CD8-positive, alpha-beta memory T cell (primary cell): ENCODE measurements around the gene CD82. TPM values are rescaled to one million over a fixed set of nuclear protein-coding genes. Genes with fewer than 3 reads are reported as not detected.

Source experiments
- CTCF ChIA-PET: fragments of 350-600 bp; sonication (Branson Sonifier 250); formaldehyde crosslinking; loops from one replicate; lab custom pipeline; 2021; ENCODE audit warnings: antibody characterized with exemption; lab: Charles Lee
- POLR2A ChIA-PET: fragments of 350-600 bp; sonication (Branson Sonifier 250); formaldehyde crosslinking; loops from one replicate; lab custom pipeline; 2021; ENCODE audit warnings: antibody characterized with exemption; lab: Charles Lee
- DNase-seq, 5 donors: peaks; one replicate each; pipeline versions ENCODE4 v3.0.0 to v3.0.0-alpha.2; 2020 to 2022; ENCODE audit warnings: mixed read lengths in 1 of 5
- H3K27ac ChIP-seq: one replicate; pipeline ENCODE4 v1.7.0; 2013; ENCODE audit warnings: low read depth, mild to moderate bottlenecking, low read length, moderate library complexity
- H3K27me3 ChIP-seq: 2 replicates; pipeline ENCODE4 v1.7.0; 2013; ENCODE audit warnings: low read length, mild to moderate bottlenecking; ENCODE audit not compliant: insufficient read depth, poor library complexity, severe bottlenecking
- H3K36me3 ChIP-seq: 2 replicates; pipeline ENCODE4 v1.7.0; 2013; ENCODE audit warnings: mild to moderate bottlenecking, low read length, moderate library complexity; ENCODE audit not compliant: insufficient read depth
- H3K4me1 ChIP-seq: 2 replicates; pipeline ENCODE4 v1.7.0; 2013; ENCODE audit warnings: mild to moderate bottlenecking, low read length, moderate library complexity; ENCODE audit not compliant: insufficient read depth
- H3K4me3 ChIP-seq: 2 replicates; pipeline ENCODE4 v1.7.0; 2013; ENCODE audit warnings: mild to moderate bottlenecking, low read length
- H3K9me3 ChIP-seq: 2 replicates; pipeline ENCODE4 v1.7.0; 2013; ENCODE audit warnings: mild to moderate bottlenecking, low read length
- H3K27ac Mint-ChIP-seq, 8 donors: one replicate each; pipeline ENCODE4 v1.8.0; 2020 to 2021; ENCODE audit warnings: mixed read lengths in 8 of 8, mild to moderate bottlenecking in 6 of 8, inconsistent platforms in 3 of 8, moderate library complexity in 3 of 8
- H3K27me3 Mint-ChIP-seq, 2 donors: one replicate each; pipeline ENCODE4 v1.8.0; 2020 to 2021; ENCODE audit warnings: mixed read lengths in 2 of 2, mild to moderate bottlenecking in 1 of 2, moderate library complexity in 1 of 2
- H3K36me3 Mint-ChIP-seq, 3 donors: one replicate each; pipeline ENCODE4 v1.8.0; 2020 to 2021; ENCODE audit warnings: mixed read lengths in 3 of 3, inconsistent platforms in 1 of 3, mild to moderate bottlenecking in 1 of 3
- H3K4me1 Mint-ChIP-seq, 3 donors: one replicate each; pipeline ENCODE4 v1.8.0; 2020 to 2021; ENCODE audit warnings: mixed read lengths in 3 of 3, inconsistent platforms in 1 of 3, mild to moderate bottlenecking in 1 of 3
- H3K4me3 Mint-ChIP-seq, 7 donors: one replicate each; pipeline ENCODE4 v1.8.0; 2020 to 2021; ENCODE audit warnings: mixed read lengths in 7 of 7, mild to moderate bottlenecking in 6 of 7, moderate library complexity in 4 of 7, inconsistent platforms in 2 of 7
- H3K9me3 Mint-ChIP-seq, 5 donors: one replicate each; pipeline ENCODE4 v1.8.0; 2020 to 2022; ENCODE audit warnings: mixed read lengths in 5 of 5, mild to moderate bottlenecking in 3 of 5, moderate library complexity in 2 of 5, inconsistent platforms in 1 of 5
- polyA plus RNA-seq: library from polyadenylated mRNA; unstranded; fragments of 300-500 nt; fragmentation: Illumina TruSeq; gene quantifications from one replicate; pipeline ENCODE4 v1.2.3, GENCODE V29; 2021
- total RNA-seq, 2 experiments: library from RNA; stranded (reverse); gene quantifications; one replicate each; pipeline ENCODE4 v1.2.3, GENCODE V29; 2021

CD82 gene
- total and polyA plus RNA-seq, 3 experiments from 2014 or later, result 131 to 388 (median 356) TPM

GRCh38 chr11:44593251-44593650 is 27.8 kb downstream of the CD82 start:
- Mint-ChIP-seq H3K36me3 (peaks cover 0 to 25% (median 11%) of the 10 kb centered on the region in 3 donors), H3K4me3 (no peak overlapping the region), H3K4me1 (peaks cover 36 to 71% (median 58%) of the 10 kb centered on the region in 3 donors), H3K27me3 (no peaks in the 10 kb centered on the region), H3K9me3 (no peaks in the 10 kb centered on the region), H3K27ac (peak overlapping the region in 6 of 8 donors; percentile 63 to 87 (median 67))
- Histone ChIP-seq H3K4me1 (peaks cover 46% of the 10 kb centered on the region), H3K4me3 (no peak overlapping the region), H3K27me3 (no peaks in the 10 kb centered on the region), H3K36me3 (no peaks in the 10 kb centered on the region), H3K9me3 (no peaks in the 10 kb centered on the region), H3K27ac (no peak overlapping the region)
- DNase-seq, result no peak
- CTCF ChIA-PET, result interaction anchor here (0.6 to 1.3 kb wide), 5 partner anchors 10 to 24 kb away, joined by 3 read pairs; no protein-coding TSS in a partner anchor
- POLR2A ChIA-PET, result no interaction called here

- Histone ChIP-seq H3K4me3 (no peak overlapping the region), H3K27ac (no peak overlapping the region), H3K9me3 (no peaks in the 10 kb centered on the region), H3K36me3 (no peaks in the 10 kb centered on the region), H3K4me1 (peaks cover 46% of the 10 kb centered on the region), H3K27me3 (no peaks in the 10 kb centered on the region)
- no peak for DNase-seq
- H3K36me3 Mint-ChIP-seq, result peaks cover 0 to 19% (median 3%) of the 10 kb centered on the region in 3 donors
- H3K4me3 Mint-ChIP-seq, result peak overlapping the region in 1 of 7 donors; percentile 80
- ChIA-PET POLR2A (interaction anchor here (3.2 kb wide), 1 partner anchor 16 kb away, joined by 12 read pairs; no protein-coding TSS in a partner anchor), CTCF (interaction anchor here (2.2 to 3.0 kb wide), 2 partner anchors 16 to 30 kb away, joined by 12 to 15 read pairs; partner anchors contain the start of gene CD82)
- peaks cover 40 to 74% (median 62%) of the 10 kb centered on the region in 3 donors for H3K4me1 Mint-ChIP-seq
- peak overlapping the region in 7 of 8 donors; percentile 60 to 96 (median 84) for H3K27ac Mint-ChIP-seq
- no peaks in the 10 kb centered on the region for H3K9me3 Mint-ChIP-seq
- H3K27me3 Mint-ChIP-seq, result no peaks in the 10 kb centered on the region
These were observed 29.5 kb downstream of the CD82 start for GRCh38 chr11:44595006-44595405.

- Mint-ChIP-seq H3K27ac (peak overlapping the region; percentile 92 to 98 (median 94)), H3K27me3 (no peaks in the 10 kb centered on the region), H3K9me3 (no peaks in the 10 kb centered on the region), H3K36me3 (peaks cover 0 to 22% (median 2%) of the 10 kb centered on the region in 3 donors), H3K4me1 (peaks cover 40 to 75% (median 60%) of the 10 kb centered on the region in 3 donors), H3K4me3 (peak overlapping the region in 4 of 7 donors; percentile 57 to 84 (median 78))
- peak overlapping the region; percentile 47 for H3K27ac ChIP-seq
- no peaks in the 10 kb centered on the region for H3K9me3 ChIP-seq
- H3K27me3 ChIP-seq, result no peaks in the 10 kb centered on the region
- peaks cover 41% of the 10 kb centered on the region for H3K4me1 ChIP-seq
- H3K4me3 ChIP-seq, result no peak overlapping the region
- H3K36me3 ChIP-seq, result no peaks in the 10 kb centered on the region
- DNase-seq, result no peak
- ChIA-PET CTCF (interaction anchor here (0.9 to 3.0 kb wide), 8 partner anchors 11 to 130 kb away, joined by 3 to 15 read pairs (median 6); partner anchors contain the start of gene CD82), POLR2A (interaction anchor here (0.9 to 3.2 kb wide), 2 partner anchors 11 to 15 kb away, joined by 3 to 12 read pairs; no protein-coding TSS in a partner anchor)
These were observed 30.5 kb downstream of the CD82 start for GRCh38 chr11:44595964-44596381.

- Histone ChIP-seq H3K4me3 (peak overlapping the region; percentile 39), H3K27me3 (no peaks in the 10 kb centered on the region), H3K36me3 (no peaks in the 10 kb centered on the region), H3K9me3 (no peaks in the 10 kb centered on the region), H3K4me1 (peaks cover 40% of the 10 kb centered on the region), H3K27ac (peak overlapping the region; percentile 47)
- Mint-ChIP-seq H3K27me3 (no peaks in the 10 kb centered on the region), H3K4me1 (peaks cover 39 to 69% (median 54%) of the 10 kb centered on the region in 3 donors), H3K4me3 (peak overlapping the region; percentile 68 to 84 (median 78)), H3K9me3 (no peaks in the 10 kb centered on the region), H3K27ac (peak overlapping the region; percentile 93 to 99 (median 94)), H3K36me3 (peaks cover 0 to 17% (median 2%) of the 10 kb centered on the region in 3 donors)
- ChIA-PET POLR2A (interaction anchor here (0.9 to 3.2 kb wide), 2 partner anchors 10 to 14 kb away, joined by 3 to 12 read pairs; no protein-coding TSS in a partner anchor), CTCF (interaction anchor here (0.9 to 3.0 kb wide), 8 partner anchors 11 to 129 kb away, joined by 3 to 15 read pairs (median 6); partner anchors contain the start of gene CD82)
- DNase-seq, result peak; percentile 40 to 77 (median 63)
These were observed 31.2 kb downstream of the CD82 start for GRCh38 chr11:44596525-44597276.

- H3K9me3 Mint-ChIP-seq, result no peaks in the 10 kb centered on the region
- peaks cover 40% of the 10 kb centered on the region for H3K4me1 ChIP-seq
- peak overlapping the region; percentile 93 to 99 (median 94) for H3K27ac Mint-ChIP-seq
- no peaks in the 10 kb centered on the region for H3K36me3 ChIP-seq
- H3K27me3 ChIP-seq, result no peaks in the 10 kb centered on the region
- no peak overlapping the region for H3K27ac ChIP-seq
- DNase-seq, result no peak
- ChIA-PET CTCF (interaction anchor here (1.4 to 3.0 kb wide), 3 partner anchors 18 to 40 kb away, joined by 4 to 12 read pairs (median 10); partner anchors contain the start of gene CD82), POLR2A (interaction anchor here (3.2 kb wide), 1 partner anchor 14 kb away, joined by 12 read pairs; no protein-coding TSS in a partner anchor)
- H3K4me1 Mint-ChIP-seq, result peaks cover 37 to 69% (median 53%) of the 10 kb centered on the region in 3 donors
- peaks cover 0 to 14% (median 2%) of the 10 kb centered on the region in 3 donors for H3K36me3 Mint-ChIP-seq
- H3K4me3 ChIP-seq, result peak overlapping the region; percentile 39
- H3K9me3 ChIP-seq, result no peaks in the 10 kb centered on the region
- H3K4me3 Mint-ChIP-seq, result peak overlapping the region in 6 of 7 donors; percentile 75 to 84 (median 78)
- H3K27me3 Mint-ChIP-seq, result no peaks in the 10 kb centered on the region
These were observed 32.0 kb downstream of the CD82 start for GRCh38 chr11:44597358-44598012.

- H3K4me3 ChIP-seq, result no peak overlapping the region
- no peaks in the 10 kb centered on the region for H3K9me3 ChIP-seq
- CTCF ChIA-PET, result interaction anchor here (0.9 to 2.0 kb wide), 4 partner anchors 13 to 312 kb away, joined by 3 to 8 read pairs (median 4); no protein-coding TSS in a partner anchor
- peaks cover 0 to 15% (median 3%) of the 10 kb centered on the region in 3 donors for H3K36me3 Mint-ChIP-seq
- H3K4me3 Mint-ChIP-seq, result no peak overlapping the region
- H3K27ac Mint-ChIP-seq, result peak overlapping the region in 6 of 8 donors; percentile 26 to 91 (median 48)
- H3K36me3 ChIP-seq, result no peaks in the 10 kb centered on the region
- no peaks in the 10 kb centered on the region for H3K27me3 ChIP-seq
- no peak for DNase-seq
- peaks cover 40% of the 10 kb centered on the region for H3K4me1 ChIP-seq
- H3K27me3 Mint-ChIP-seq, result no peaks in the 10 kb centered on the region
- H3K27ac ChIP-seq, result no peak overlapping the region
- no peaks in the 10 kb centered on the region for H3K9me3 Mint-ChIP-seq
- POLR2A ChIA-PET, result interaction anchor here (2.5 kb wide), 1 partner anchor 30 kb away, joined by 7 read pairs; no protein-coding TSS in a partner anchor
- H3K4me1 Mint-ChIP-seq, result peaks cover 36 to 60% (median 43%) of the 10 kb centered on the region in 3 donors
These were observed 33.4 kb downstream of the CD82 start for GRCh38 chr11:44598831-44599230.

GRCh38 chr11:44600261-44600660 is 34.8 kb downstream of the CD82 start:
- Histone ChIP-seq H3K4me1 (peaks cover 27% of the 10 kb centered on the region), H3K4me3 (no peak overlapping the region), H3K27ac (no peak overlapping the region), H3K9me3 (no peaks in the 10 kb centered on the region), H3K36me3 (no peaks in the 10 kb centered on the region), H3K27me3 (no peaks in the 10 kb centered on the region)
- peak overlapping the region in 5 of 8 donors; percentile 22 to 63 (median 57) for H3K27ac Mint-ChIP-seq
- ChIA-PET CTCF (interaction anchor here (1.4 to 2.6 kb wide), 3 partner anchors 12 to 76 kb away, joined by 3 to 9 read pairs (median 8); no protein-coding TSS in a partner anchor), POLR2A (interaction anchor here (0.9 to 2.5 kb wide), 2 partner anchors 10 to 31 kb away, joined by 3 to 7 read pairs; no protein-coding TSS in a partner anchor)
- H3K27me3 Mint-ChIP-seq, result no peaks in the 10 kb centered on the region
- H3K4me1 Mint-ChIP-seq, result peaks cover 33 to 50% (median 37%) of the 10 kb centered on the region in 3 donors
- peaks cover 0 to 27% (median 10%) of the 10 kb centered on the region in 3 donors for H3K36me3 Mint-ChIP-seq
- no peaks in the 10 kb centered on the region for H3K9me3 Mint-ChIP-seq
- no peak overlapping the region for H3K4me3 Mint-ChIP-seq
- DNase-seq, result no peak
